B cell (primary cell): ENCODE results near the gene TMOD1. TPM values are rescaled to one million over a fixed set of nuclear protein-coding genes. Genes with fewer than 3 reads are reported as not detected.

ENCODE experiments used
- ATAC-seq: fragments of 200-7000 bp; cut with Tn5 transposase; one replicate; pipeline ENCODE4 v1.10.0; 2021; ENCODE audit warnings: low read depth, mild to moderate bottlenecking, moderate number of reproducible peaks, moderate library complexity
- CTCF ChIA-PET: fragments of 350-600 bp; sonication (Branson Sonifier 250); formaldehyde crosslinking; loops from one replicate; lab custom pipeline; 2021; ENCODE audit warnings: antibody characterized with exemption, inconsistent platforms; lab: Charles Lee
- POLR2A ChIA-PET: fragments of 350-600 bp; sonication (Branson Sonifier 250); formaldehyde crosslinking; loops from one replicate; lab custom pipeline; 2021; ENCODE audit warnings: antibody characterized with exemption; lab: Charles Lee
- DNase-seq: peaks from one replicate; pipeline ENCODE4 v3.0.0; 2013
- H2AFZ ChIP-seq: 2 replicates; pipeline ENCODE4 v1.6.1; 2012; ENCODE audit warnings: mild to moderate bottlenecking, low read depth, low read length; ENCODE audit not compliant: insufficient read depth, poor library complexity, severe bottlenecking
- H3K27ac ChIP-seq, 2 donors: 1 replicate in 1 of 2; 2 replicates in 1 of 2; pipeline ENCODE4 v1.5.1; 2012 to 2013; ENCODE audit warnings: low read length in 2 of 2, mild to moderate bottlenecking in 2 of 2, moderate library complexity in 1 of 2
- H3K27me3 ChIP-seq, 4 experiments: fragments of 200-600 bp in 1 of 4; sonication (generic) in 1 of 4; replicated peaks in 1 of 4; 1 replicate in 2 of 4; 2 replicates in 2 of 4; pipeline versions ENCODE4 v1.6.1 to v1.7.0; 2013 to 2016; ENCODE audit warnings: low read length in 3 of 4, mild to moderate bottlenecking in 2 of 4, mixed read lengths in 1 of 4, moderate library complexity in 1 of 4; ENCODE audit not compliant: insufficient read depth in 4 of 4, control insufficient read depth in 3 of 4; ENCODE audit errors: control extremely low read depth in 1 of 4
- H3K36me3 ChIP-seq, 2 experiments: replicated peaks in 1 of 2; 1 replicate in 1 of 2; 2 replicates in 1 of 2; pipeline versions ENCODE4 v1.6.1 to v1.7.1; 2013; ENCODE audit warnings: low read length in 1 of 2; ENCODE audit not compliant: insufficient read depth in 2 of 2, control insufficient read depth in 1 of 2; ENCODE audit errors: control extremely low read depth in 1 of 2, extremely low read depth in 1 of 2
- H3K4me1 ChIP-seq, 2 donors: fragments of 200-600 bp in 1 of 2; sonication (generic) in 1 of 2; 1 replicate in 1 of 2; 2 replicates in 1 of 2; pipeline versions ENCODE4 v1.5.1 to v1.6.1; 2013 to 2017; ENCODE audit warnings: low read length in 2 of 2; ENCODE audit not compliant: control insufficient read depth in 2 of 2, insufficient read depth in 2 of 2
- H3K4me2 ChIP-seq: replicated peaks from 2 replicates; pipeline ENCODE3; 2012; ENCODE audit warnings: mild to moderate bottlenecking, low read depth, low read length; ENCODE audit not compliant: poor library complexity, severe bottlenecking
- H3K4me3 ChIP-seq, 5 experiments: fragments of 200-600 bp in 1 of 5; sonication (generic) in 1 of 5; 1 replicate in 3 of 5; 2 replicates in 2 of 5; pipeline versions ENCODE4 v1.5.1 to v1.7.0; 2011 to 2016; ENCODE audit warnings: low read length in 4 of 5, mild to moderate bottlenecking in 4 of 5, low read depth in 2 of 5, control low read depth in 1 of 5, moderate library complexity in 1 of 5; ENCODE audit not compliant: insufficient read depth in 1 of 5; ENCODE audit errors: control extremely low read depth in 1 of 5, extremely low read depth in 1 of 5
- H3K79me2 ChIP-seq: fragments of 200-600 bp; sonication (generic); one replicate; pipeline ENCODE4 v1.6.0; 2016; ENCODE audit warnings: low read length; ENCODE audit not compliant: control insufficient read depth, insufficient read depth
- H3K9ac ChIP-seq: fragments of 200-600 bp; sonication (generic); 2 replicates; pipeline ENCODE4 v1.6.1; 2017; ENCODE audit warnings: mild to moderate bottlenecking, low read length, moderate library complexity
- H3K9me3 ChIP-seq, 3 donors: one replicate each; pipeline versions ENCODE4 v1.6.1 to v1.7.1; 2013; ENCODE audit warnings: low read length in 2 of 3; ENCODE audit not compliant: control insufficient read depth in 2 of 3, insufficient read depth in 1 of 3; ENCODE audit errors: control extremely low read depth in 1 of 3
- H4K20me1 ChIP-seq: 2 replicates; pipeline ENCODE4 v1.6.0; 2012; ENCODE audit warnings: mild to moderate bottlenecking, low read length; ENCODE audit not compliant: insufficient read depth, control insufficient read depth, poor library complexity, severe bottlenecking
- H3K27ac Mint-ChIP-seq: one replicate; pipeline ENCODE4 v1.8.0; 2021; ENCODE audit warnings: mixed read lengths
- H3K27me3 Mint-ChIP-seq: one replicate; pipeline ENCODE4 v1.8.0; 2021; ENCODE audit warnings: mixed read lengths
- H3K4me1 Mint-ChIP-seq: one replicate; pipeline ENCODE4 v1.8.0; 2021; ENCODE audit warnings: mixed read lengths
- H3K4me3 Mint-ChIP-seq: one replicate; pipeline ENCODE4 v1.8.0; 2021; ENCODE audit warnings: mixed read lengths
- H3K9me3 Mint-ChIP-seq: one replicate; pipeline ENCODE4 v1.8.0; 2022; ENCODE audit warnings: mixed read lengths; ENCODE audit not compliant: insufficient read depth
- EZH2 ChIP-seq: IDR thresholded peaks from 2 replicates; pipeline ENCODE4 v1.6.1; 2012; ENCODE audit warnings: borderline replicate concordance, low read depth, mild to moderate bottlenecking, moderate library complexity, low read length; ENCODE audit not compliant: insufficient read depth, poor library complexity, severe bottlenecking
- WGBS: methylation state at CpG from one replicate; pipeline ENCODE4 v1.1.5; 2013; ENCODE audit warnings: missing lambda C conversion rate; ENCODE audit not compliant: insufficient coverage; 5-methylcytosine and 5-hydroxymethylcytosine counted together
- intact Hi-C: fragments of 100-400 bp; cut with micrococcal nuclease; formaldehyde crosslinking; loops from one replicate; pipeline ENCODE4 v1.10.0; 2022
- polyA plus RNA-seq: library from polyadenylated mRNA; depleted of rRNA; stranded (reverse); fragments of >200 nt; gene quantifications from 2 replicates; pipeline ENCODE4 v1.2.3, GENCODE V29; 2012
- total RNA-seq, 2 donors: library from RNA; stranded (reverse); fragments of 120-200 nt in 1 of 2; gene quantifications; 1 replicate in 1 of 2; 2 replicates in 1 of 2; pipeline versions ENCODE4 v1.2.3 to v1.2.4, GENCODE V29; 2013 to 2022
- TF ChIP-seq, protein P1 (sequence below): fragments of 200-600 bp; IDR thresholded peaks from one replicate; pipeline ENCODE4 v1.8.0; 2022; ENCODE audit warnings: antibody characterized with exemption, mild to moderate bottlenecking

Gene TMOD1
- total and polyA plus RNA-seq, 2 donors (not counting 1 experiment from before 2014, with no cell fraction given): 0.30 to 2.5 TPM

DNA sequence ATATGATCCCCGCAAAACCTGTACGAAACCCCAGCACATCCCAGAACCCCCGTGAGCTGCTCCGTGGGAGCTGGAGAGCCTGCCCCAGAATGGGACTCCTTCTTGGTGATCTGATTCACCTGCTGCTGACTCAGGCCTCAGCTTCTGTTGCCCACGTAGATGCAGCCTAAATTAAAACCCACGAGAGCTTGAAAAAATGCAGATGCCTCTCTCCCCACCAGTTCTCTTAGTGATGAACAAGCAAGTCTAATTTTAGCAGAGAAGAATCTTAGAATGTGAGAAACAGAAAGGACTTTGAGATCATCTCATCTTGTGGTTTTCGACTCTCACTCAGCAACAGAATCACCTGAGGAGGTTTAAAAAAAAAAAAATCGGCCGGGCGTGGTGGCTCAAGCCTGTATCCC lies 57.6 kb downstream of the TMOD1 start:
- TF ChIP-seq EZH2: no peak
- TF ChIP-seq, protein P1, sequence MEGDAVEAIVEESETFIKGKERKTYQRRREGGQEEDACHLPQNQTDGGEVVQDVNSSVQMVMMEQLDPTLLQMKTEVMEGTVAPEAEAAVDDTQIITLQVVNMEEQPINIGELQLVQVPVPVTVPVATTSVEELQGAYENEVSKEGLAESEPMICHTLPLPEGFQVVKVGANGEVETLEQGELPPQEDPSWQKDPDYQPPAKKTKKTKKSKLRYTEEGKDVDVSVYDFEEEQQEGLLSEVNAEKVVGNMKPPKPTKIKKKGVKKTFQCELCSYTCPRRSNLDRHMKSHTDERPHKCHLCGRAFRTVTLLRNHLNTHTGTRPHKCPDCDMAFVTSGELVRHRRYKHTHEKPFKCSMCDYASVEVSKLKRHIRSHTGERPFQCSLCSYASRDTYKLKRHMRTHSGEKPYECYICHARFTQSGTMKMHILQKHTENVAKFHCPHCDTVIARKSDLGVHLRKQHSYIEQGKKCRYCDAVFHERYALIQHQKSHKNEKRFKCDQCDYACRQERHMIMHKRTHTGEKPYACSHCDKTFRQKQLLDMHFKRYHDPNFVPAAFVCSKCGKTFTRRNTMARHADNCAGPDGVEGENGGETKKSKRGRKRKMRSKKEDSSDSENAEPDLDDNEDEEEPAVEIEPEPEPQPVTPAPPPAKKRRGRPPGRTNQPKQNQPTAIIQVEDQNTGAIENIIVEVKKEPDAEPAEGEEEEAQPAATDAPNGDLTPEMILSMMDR: no peak
- Histone ChIP-seq H4K20me1 (no peaks in the 10 kb centered on the region), H3K27ac (no peak overlapping the region), H3K9me3 (no peaks in the 10 kb centered on the region), H2AFZ (no peak overlapping the region), H3K9ac (no peak overlapping the region), H3K4me1 (no peaks in the 10 kb centered on the region), H3K27me3 (peaks cover 0 to 18% (median 2%) of the 10 kb centered on the region in 4 experiments), H3K36me3 (no peaks in the 10 kb centered on the region), H3K79me2 (no peaks in the 10 kb centered on the region), H3K4me2 (no peak overlapping the region), H3K4me3 (no peak overlapping the region)
- ChIA-PET POLR2A (no interaction called here), CTCF (no interaction called here)
- whole genome bisulfite sequencing: 87% methylated on average over 4 of the region's 10 CpGs
- Mint-ChIP-seq H3K27me3 (peaks cover 33% of the 10 kb centered on the region), H3K4me1 (no peaks in the 10 kb centered on the region), H3K9me3 (no peaks in the 10 kb centered on the region), H3K27ac (no peak overlapping the region), H3K4me3 (no peak overlapping the region)
- intact Hi-C loops: no loop called here
- ATAC-seq (no peak), DNase-seq (no peak)

DNA sequence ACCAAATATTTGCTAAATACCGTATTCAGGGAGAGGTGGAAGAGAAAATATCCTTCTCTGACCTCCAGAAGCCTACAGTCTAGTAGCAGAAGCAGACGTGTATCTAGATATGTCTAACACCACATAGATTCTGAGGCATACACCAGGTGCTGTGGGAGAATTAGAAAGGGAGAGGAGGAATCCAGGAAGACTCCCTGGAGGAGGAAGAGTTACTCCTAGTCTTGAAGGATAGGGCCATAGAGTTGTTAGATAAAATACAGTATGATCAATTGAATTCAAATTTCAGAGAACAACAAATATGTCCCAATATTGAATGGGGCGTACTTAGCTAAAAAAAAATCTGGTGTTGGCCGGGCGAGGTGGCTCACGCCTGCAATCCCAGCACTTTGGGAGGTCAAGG lies 58.7 kb downstream of the TMOD1 start:
- Histone ChIP-seq H3K4me3 (no peak overlapping the region), H3K9me3 (no peaks in the 10 kb centered on the region), H3K79me2 (no peaks in the 10 kb centered on the region), H3K36me3 (no peaks in the 10 kb centered on the region), H4K20me1 (no peaks in the 10 kb centered on the region), H3K4me1 (no peaks in the 10 kb centered on the region), H3K27me3 (peaks cover 0 to 18% (median 2%) of the 10 kb centered on the region in 4 experiments), H3K9ac (no peak overlapping the region), H3K4me2 (no peak overlapping the region), H2AFZ (no peak overlapping the region), H3K27ac (no peak overlapping the region)
- Mint-ChIP-seq H3K4me1 (no peaks in the 10 kb centered on the region), H3K27ac (no peak overlapping the region), H3K9me3 (no peaks in the 10 kb centered on the region), H3K27me3 (peaks cover 28% of the 10 kb centered on the region), H3K4me3 (no peak overlapping the region)
- intact Hi-C loops: no loop called here
- CTCF ChIA-PET: no interaction called here
- POLR2A ChIA-PET: no interaction called here
- ATAC-seq (no peak), DNase-seq (no peak)
- TF ChIP-seq, protein P1: no peak
- TF ChIP-seq EZH2: no peak
- WGBS: 100% methylated on average over 3 of the region's 6 CpGs
